Islet of Langerhans (tissue), 1 donor: ENCODE data around the gene LSP1.
"Not testable (repeated sequence)": the region's sequence is repeated elsewhere in the genome, so short reads cannot be mapped to it uniquely, and the experiment has no call there.

Experiments
- FAIRE-seq: peaks from one replicate; lab custom pipeline; 2011; peaks lifted over from hg19 to GRCh38; lab: Jason Lieb, UNC

Gene LSP1

GRCh38 chr11:1864831-1865665, 12.2 kb downstream of the LSP1 start:
- no peak for FAIRE-seq

DNA sequence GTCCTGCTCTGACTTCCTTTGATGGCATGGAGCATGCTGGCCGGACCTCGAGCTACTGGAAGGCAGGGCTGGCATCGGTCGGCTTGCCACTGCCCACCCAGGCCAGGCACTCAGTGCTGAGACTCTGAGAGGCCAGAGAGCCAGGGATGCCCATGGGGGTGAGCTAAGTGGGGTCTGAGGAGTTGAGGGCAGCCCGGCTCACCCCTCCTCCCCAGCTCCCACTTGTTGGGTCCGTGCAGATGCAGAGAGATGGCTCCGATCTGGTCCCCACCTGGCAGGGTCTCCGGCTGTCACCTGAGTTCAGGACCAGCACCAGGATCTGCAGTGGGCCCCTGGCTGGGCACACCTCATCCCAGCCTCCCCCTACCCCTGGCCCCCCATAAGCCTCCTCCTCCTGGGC, 13.3 kb downstream of the LSP1 start:
- FAIRE-seq, result no peak

- no peak for FAIRE-seq
Measured at GRCh38 chr11:1866776-1867175, 13.9 kb downstream of the LSP1 start.

- no peak for FAIRE-seq
Measured at GRCh38 chr11:1867381-1867780, 14.5 kb downstream of the LSP1 start.

GRCh38 chr11:1868056-1868635, 15.3 kb downstream of the LSP1 start:
- FAIRE-seq, result no peak

GRCh38 chr11:1868636-1869291, 15.9 kb downstream of the LSP1 start:
- FAIRE-seq, result no peak

- FAIRE-seq, result no peak
Measured at GRCh38 chr11:1869427-1870325, 16.8 kb downstream of the LSP1 start.

- FAIRE-seq, result no peak
Measured at GRCh38 chr11:1870326-1870696, 17.4 kb downstream of the LSP1 start.

- FAIRE-seq, result no peak
Measured at GRCh38 chr11:1870721-1871466, 18.0 kb downstream of the LSP1 start.

DNA sequence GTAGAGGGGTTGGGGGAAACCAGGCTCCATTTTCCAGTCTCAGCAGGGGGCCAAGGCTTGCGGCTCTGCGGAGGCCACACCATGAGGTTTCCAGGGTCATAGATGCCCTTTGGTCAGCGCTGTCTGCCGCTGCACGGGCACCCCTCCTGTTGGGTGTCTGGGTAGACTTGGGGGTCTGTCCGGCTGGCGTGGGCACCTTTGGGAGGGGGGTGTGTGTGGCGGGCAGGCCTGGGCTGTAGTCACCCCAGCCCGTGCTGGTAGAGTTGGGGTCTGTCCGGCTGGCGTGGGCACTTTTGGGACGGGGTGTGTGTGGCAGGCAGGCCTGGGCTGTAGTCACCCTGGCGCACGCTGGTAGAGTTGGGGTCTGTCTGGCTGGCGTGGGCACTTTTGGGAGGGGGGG, 18.6 kb downstream of the LSP1 start:
- FAIRE-seq, result no peak

GRCh38 chr11:1872267-1872985, 19.5 kb downstream of the LSP1 start:
- no peak for FAIRE-seq

- no peak for FAIRE-seq
Measured at GRCh38 chr11:1873048-1873812, 20.3 kb downstream of the LSP1 start.

DNA sequence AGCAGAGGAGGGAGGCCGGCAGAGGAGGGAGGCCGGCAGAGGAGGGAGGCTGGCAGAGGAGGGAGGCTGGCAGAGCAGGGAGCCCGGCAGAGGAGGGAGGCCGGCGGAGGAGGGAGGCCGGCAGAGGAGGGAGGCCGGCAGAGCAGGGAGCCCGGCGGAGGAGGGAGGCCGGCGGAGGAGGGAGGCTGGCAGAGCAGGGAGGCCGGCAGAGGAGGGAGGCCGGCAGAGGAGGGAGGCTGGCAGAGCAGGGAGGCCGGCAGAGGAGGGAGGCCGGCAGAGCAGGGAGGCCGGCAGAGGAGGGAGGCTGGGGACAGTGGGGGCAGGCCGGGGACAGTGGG, 20.9 kb downstream of the LSP1 start:
- not testable (repeated sequence) for FAIRE-seq

GRCh38 chr11:1874441-1875092, 21.7 kb downstream of the LSP1 start:
- FAIRE-seq, result not testable (repeated sequence)

- FAIRE-seq, result no peak
Measured at GRCh38 chr11:1875093-1875850, 22.4 kb downstream of the LSP1 start.

- not testable (repeated sequence) for FAIRE-seq
Measured at GRCh38 chr11:1875851-1876301, 23.0 kb downstream of the LSP1 start.

- no peak for FAIRE-seq
Measured at GRCh38 chr11:1876361-1877063, 23.6 kb downstream of the LSP1 start.
